ENCODE data around the gene RARB. TPM values are rescaled to one million over a fixed set of nuclear protein-coding genes. Genes with fewer than 3 reads are reported as not detected.

The RARB gene
- total RNA-seq, 3 donors from 2014 or later = 1.2 to 8.7 (median 1.9) TPM

GRCh38 chr3:25537516-25537915 lies 109.5 kb downstream of the RARB start:
- Histone ChIP-seq H3K36me3 (ENCODE audit: low read depth) (no peaks in the 10 kb centered on the region), H3K4me1 (ENCODE audit: low read depth) (no peaks in the 10 kb centered on the region), H3K4me3 (no peak overlapping the region), H3K9me3 (peaks cover 3% of the 10 kb centered on the region)
- ATAC-seq (no peak), DNase-seq (no peak)
- TF ChIP-seq, protein P1, sequence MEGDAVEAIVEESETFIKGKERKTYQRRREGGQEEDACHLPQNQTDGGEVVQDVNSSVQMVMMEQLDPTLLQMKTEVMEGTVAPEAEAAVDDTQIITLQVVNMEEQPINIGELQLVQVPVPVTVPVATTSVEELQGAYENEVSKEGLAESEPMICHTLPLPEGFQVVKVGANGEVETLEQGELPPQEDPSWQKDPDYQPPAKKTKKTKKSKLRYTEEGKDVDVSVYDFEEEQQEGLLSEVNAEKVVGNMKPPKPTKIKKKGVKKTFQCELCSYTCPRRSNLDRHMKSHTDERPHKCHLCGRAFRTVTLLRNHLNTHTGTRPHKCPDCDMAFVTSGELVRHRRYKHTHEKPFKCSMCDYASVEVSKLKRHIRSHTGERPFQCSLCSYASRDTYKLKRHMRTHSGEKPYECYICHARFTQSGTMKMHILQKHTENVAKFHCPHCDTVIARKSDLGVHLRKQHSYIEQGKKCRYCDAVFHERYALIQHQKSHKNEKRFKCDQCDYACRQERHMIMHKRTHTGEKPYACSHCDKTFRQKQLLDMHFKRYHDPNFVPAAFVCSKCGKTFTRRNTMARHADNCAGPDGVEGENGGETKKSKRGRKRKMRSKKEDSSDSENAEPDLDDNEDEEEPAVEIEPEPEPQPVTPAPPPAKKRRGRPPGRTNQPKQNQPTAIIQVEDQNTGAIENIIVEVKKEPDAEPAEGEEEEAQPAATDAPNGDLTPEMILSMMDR (IDR thresholded peaks at IDR 0.05) = no peak
- intact Hi-C loops (cut with DNase I, micrococcal nuclease) = no loop called here

DNA sequence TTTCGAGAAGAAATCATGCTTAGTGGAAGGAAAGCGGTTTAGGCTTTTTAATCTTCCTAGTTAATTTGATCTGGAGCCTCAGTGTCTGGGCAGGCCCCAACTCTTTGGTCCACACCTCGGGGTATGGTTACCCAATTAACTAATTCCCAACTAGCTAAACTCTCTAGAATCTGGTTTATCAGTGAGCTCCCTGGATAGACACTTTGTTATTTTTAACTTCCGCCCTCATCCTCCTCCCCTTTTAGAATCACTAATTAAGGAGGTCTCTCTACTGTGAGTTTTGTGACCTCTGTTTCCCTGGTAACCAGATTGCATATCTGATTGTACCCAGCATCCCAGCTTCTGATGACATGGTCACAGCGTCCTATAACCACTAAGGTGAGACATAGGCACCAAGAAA lies 112.2 kb downstream of the RARB start:
- Histone ChIP-seq H3K4me3 (no peak overlapping the region), H3K36me3 (ENCODE audit: low read depth) (no peaks in the 10 kb centered on the region), H3K4me1 (ENCODE audit: low read depth) (no peaks in the 10 kb centered on the region), H3K9me3 (no peaks in the 10 kb centered on the region)
- TF ChIP-seq, protein P1 (IDR thresholded peaks at IDR 0.05) = no peak
- DNase-seq = no peak
- no peak for ATAC-seq
- intact Hi-C loops (cut with DNase I, micrococcal nuclease) = no loop called here

GRCh38 chr3:25542492-25543039 lies 114.5 kb downstream of the RARB start:
- no peak for DNase-seq
- no peaks in the 10 kb centered on the region for H3K36me3 ChIP-seq (ENCODE audit: low read depth)
- TF ChIP-seq, protein P1 (IDR thresholded peaks at IDR 0.05) = no peak
- ATAC-seq = no peak
- H3K4me1 ChIP-seq (ENCODE audit: low read depth) = no peaks in the 10 kb centered on the region
- intact Hi-C loops (cut with DNase I, micrococcal nuclease) = no loop called here
- H3K9me3 ChIP-seq = no peaks in the 10 kb centered on the region
- H3K4me3 ChIP-seq = no peak overlapping the region

DNA sequence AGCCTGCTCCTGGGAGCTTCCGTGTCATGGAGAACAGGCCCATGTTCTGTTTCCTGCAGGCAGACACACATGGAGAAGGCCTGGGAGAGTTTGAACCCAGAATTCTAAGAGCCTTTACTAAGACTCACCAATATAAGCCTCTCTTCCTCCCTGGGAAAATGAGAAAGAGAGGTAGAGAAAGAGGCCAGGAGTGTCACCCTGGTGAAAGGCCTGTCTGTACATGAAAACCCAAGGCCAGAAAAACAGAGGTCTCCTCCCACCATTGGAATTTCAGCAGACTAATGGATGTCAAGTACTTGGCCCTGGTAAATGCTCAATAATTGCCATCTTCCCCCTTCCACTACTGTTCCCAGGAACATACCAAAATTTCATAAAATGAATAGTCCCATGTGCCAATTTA lies 119.0 kb downstream of the RARB start:
- ATAC-seq = no peak
- TF ChIP-seq, protein P1 (IDR thresholded peaks at IDR 0.05) = no peak
- Histone ChIP-seq H3K9me3 (no peaks in the 10 kb centered on the region), H3K4me3 (no peak overlapping the region), H3K36me3 (ENCODE audit: low read depth) (no peaks in the 10 kb centered on the region), H3K4me1 (ENCODE audit: low read depth) (no peaks in the 10 kb centered on the region)
- no peak for DNase-seq
- intact Hi-C loops (cut with DNase I, micrococcal nuclease) = no loop called here

DNA sequence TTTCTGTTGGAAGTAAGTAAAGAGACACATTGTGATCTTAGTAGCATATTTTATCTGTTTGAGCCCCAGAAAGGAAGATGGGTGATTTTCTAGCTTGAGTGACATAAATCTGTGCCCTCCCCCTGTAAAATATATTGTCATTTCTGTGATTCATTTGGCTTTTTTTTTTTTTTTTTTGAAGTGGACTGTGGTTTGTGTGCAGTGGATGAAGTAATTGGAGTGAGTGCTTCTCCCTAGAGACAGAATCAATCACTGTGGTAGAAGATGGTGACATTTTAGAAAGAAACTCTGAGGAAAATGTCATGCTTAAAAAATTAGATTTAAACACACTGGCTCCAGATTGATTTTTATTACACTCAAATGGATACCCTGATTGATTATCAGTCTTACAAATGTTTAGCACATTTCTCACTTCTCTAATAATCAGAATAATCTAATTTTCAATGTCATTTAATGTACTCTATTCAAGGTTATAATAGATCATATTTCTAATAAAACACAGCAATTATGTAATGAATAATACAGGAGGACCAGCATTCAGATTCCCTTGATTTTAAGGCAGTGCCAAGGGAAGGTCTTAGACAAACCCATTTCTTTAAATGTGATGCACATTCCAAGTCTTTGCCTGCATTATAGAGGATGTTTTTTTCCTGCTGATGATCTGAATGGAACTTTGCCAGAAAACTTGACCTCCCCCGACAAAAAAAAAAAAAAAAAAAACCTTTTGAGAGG lies 120.0 kb downstream of the RARB start:
- Histone ChIP-seq H3K4me3 (no peak overlapping the region), H3K4me1 (ENCODE audit: low read depth) (no peaks in the 10 kb centered on the region), H3K36me3 (ENCODE audit: low read depth) (no peaks in the 10 kb centered on the region), H3K9me3 (no peaks in the 10 kb centered on the region)
- DNase-seq (no peak), ATAC-seq (no peak)
- TF ChIP-seq, protein P1 (IDR thresholded peaks at IDR 0.05) = no peak
- intact Hi-C loops (cut with DNase I, micrococcal nuclease) = no loop called here
